Measurements from ENCODE around the gene ASXL3.

ASXL3 gene

GRCh38 chr18:33583901-33584300 is 5.9 kb downstream of the ASXL3 start:
- no peak for DNase-seq

GRCh38 chr18:33584548-33585430 is 6.8 kb downstream of the ASXL3 start:
- no peak for DNase-seq

DNA sequence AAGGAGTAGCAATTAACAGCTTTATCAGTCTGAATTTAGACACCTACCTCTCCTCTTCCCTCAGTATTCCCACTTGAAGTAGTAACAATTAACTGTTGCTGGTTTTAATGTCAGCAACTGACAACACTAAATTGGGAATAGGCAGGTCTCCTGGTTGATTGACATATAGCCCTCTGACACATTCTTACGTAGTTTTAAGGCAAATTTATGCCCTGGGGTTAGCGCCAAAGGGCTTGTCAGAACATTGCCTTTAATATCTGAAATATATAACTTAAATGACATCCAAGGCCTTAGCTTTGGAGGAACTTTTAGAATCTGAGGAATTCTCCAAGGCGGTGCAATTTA is 7.4 kb downstream of the ASXL3 start:
- no peak for DNase-seq

DNA sequence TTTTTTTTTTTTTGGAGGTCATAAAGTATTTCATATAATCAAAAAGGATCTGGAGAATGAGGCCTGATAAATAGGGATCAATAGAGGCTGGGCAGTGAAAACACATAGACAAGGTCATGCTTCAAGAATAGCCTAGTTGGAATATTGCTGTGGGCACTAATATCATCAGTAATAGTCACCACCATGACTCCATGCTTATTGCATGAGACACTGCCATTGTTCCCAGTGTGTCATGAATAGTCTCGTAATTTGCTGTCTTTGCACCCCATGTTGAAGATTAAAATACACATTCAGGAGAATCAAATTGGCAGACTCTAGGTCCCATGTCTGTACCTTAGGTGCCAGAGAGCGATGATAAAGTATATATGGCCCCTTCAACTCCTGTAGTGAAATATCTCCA is 10.3 kb downstream of the ASXL3 start:
- no peak for DNase-seq

- DNase-seq, result no peak
Measured at GRCh38 chr18:33593261-33593660, 15.2 kb downstream of the ASXL3 start.

DNA sequence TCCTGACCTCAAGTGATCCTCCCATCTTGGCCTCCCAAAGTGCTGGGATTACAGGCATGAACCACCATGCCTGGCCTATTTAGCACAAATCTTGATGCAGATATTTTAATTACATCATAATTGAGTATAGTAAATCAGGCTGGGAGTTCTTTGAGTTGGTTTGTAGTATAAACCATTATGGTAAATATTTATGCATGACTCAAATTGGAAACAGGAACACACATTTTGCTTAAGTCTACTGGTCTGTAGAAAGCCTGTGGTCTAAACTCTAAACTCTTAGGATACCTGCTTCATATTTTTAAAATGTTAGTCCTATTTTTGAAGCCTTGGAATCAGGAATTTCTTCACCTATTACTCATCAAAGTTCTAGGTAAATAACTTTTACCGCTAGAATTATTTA is 16.8 kb downstream of the ASXL3 start:
- no peak for DNase-seq

DNA sequence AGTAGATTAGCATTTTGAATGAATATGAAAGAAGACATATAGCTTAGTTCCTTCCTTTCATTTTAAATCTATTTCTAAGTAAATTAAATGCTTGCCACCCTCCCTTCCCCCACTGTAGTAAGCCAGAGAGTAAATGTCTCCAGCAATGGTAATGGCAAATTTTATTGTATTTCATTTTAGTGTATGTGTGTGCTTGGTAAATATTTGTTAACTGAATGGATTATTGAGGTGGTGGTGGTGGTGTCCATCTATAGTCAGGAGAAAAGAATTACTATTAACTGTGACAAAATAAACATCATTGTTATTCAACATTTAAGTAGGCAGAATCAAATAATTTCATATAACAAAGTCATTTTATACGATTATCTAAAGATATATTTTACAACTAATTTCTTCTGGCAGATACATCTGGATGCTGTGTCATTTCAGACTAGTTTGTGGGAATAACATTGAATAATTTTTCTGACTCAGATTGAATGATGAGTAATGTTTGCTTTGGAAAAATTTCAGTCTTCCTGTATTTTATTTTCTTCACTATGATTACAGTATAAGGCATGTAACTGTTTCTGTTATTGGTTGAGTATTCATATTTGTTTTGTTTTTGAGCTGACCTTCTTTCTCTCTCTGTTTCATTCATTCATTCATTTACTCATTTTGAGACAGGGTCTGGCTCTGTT is 18.3 kb downstream of the ASXL3 start:
- DNase-seq, result no peak

DNA sequence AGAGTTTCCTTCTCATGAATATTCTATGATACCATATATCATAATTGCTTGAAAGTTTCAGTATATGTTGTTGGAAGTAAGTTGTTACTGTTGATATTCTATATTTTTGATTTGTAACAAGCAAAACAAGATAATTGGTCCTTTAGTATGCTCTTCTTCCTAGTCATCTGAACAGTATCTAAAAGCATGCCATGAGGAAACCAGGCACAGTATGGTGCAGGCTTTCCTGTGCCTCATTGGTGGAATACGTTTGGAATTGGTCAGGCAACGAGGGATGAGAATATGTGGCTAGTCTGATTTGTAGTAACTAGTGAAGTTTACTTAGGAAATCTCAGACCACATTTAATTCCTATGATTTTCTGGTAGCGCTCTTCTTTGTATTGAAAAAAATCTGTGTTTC is 22.8 kb downstream of the ASXL3 start:
- no peak for DNase-seq

- no peak for DNase-seq
Measured at GRCh38 chr18:33603454-33603853, 25.4 kb downstream of the ASXL3 start.

DNA sequence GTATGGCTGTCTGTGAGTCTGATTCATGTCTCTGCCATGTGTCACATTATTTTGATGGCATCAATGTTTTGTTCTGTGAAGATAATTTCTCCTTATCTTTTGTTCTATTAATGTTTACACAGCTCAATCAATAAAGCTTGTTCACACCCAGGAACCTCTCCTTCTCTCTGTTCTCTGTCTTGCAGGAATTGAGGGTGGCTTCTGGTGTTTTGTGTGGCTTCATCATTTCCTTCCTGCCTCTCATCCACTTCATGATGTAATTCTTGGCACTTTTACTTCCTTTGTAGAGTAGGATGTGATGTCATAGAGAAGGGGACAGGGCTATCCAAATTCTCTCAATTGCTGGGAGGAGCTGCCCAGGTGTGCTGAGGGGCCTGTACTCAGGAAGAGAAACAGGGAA is 27.2 kb downstream of the ASXL3 start:
- DNase-seq, result no peak

DNA sequence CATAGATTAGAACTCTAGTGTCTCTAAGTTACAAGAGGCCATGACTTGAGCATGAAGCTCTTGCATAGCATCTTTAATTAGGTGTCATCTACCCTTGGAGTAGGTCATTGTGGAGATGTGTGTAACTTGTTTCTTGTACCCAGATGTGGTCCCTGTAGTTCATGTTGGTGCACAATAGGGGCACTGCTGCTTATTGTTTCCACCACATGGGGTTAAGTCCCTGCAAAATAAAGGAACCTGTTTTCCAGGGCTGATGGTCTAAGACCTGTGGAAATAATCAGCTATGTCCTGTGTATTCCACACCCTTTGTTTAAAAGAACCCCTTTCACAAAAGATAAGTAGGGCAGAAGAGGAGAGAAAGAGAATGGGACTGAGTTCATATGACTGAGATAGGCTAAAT is 28.6 kb downstream of the ASXL3 start:
- DNase-seq, result no peak

- DNase-seq, result no peak
Measured at GRCh38 chr18:33611525-33612135, 33.6 kb downstream of the ASXL3 start.

DNA sequence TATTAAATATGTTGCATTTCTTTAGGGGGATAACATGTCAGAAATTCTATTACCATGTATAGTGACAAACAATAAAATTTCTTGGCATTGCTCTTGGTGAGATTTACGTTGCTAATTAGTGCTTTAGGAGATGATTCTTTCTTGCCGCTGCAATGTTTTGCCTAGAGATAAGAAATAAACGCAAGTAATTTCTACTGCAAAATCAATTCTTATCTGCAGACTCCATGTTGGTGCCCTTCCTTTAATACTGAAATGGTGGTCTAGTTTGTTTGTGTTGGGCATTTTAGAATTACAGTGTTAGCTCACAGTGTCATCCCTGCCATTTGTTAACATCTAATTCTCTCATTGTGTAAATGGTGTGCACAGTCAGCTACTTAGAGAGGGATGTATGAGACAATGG is 34.6 kb downstream of the ASXL3 start:
- DNase-seq, result no peak

DNA sequence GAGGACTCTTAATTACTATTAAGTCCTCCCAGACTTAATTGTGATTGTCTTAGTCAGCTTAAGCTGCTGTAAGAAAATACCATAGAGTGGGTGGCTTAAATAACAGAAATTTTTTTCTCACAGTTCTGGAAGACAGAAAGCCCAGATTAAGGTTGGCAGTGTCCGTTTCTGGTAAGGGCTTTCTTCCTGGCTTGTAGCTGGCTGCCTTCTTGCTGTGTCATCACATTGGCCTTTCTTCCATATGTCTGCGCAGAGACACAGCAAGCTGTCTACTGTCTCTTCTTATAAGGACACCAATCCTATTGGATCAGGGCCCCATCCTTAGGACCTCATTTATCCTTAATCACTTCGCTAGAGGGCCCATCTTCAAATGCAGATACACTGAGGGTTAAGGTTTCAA is 38.5 kb downstream of the ASXL3 start:
- DNase-seq, result no peak

DNA sequence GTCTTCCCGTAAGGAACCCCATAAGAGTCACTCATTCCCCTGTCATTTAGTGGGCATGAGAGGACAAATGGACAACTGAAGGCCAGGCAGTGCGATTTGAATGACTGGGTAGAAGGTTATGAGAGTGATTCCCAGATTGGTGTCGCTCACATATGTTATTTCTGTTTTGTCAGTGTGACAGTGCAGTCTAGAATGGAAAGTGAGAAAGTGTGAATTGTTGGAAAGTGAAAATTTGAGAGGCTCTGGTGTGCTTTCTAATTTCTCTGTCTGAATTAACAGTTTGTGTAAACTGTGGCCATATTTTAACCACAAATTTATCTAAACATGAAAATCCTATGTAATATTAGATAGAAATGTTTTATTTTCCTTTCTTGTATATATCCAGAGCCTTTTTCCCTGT is 49.1 kb downstream of the ASXL3 start:
- DNase-seq, result no peak

DNA sequence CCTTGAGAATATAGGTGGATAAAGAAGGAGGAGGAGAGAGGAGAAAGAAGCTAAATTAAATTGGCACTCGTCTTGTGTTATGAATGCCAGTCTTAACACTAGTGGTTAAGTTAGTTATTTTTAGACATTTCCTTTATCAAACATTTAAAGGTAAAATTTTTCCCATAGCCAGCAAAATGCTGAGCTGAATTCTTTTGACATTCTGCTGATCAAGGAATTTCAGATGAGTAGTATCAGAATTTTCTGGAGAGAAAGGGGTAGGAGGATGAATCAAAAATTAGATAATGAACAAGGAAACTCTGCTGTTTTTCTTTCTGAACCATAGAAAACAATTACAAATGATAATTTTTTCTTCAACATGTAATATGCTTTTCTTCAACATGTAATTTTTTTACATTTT is 52.5 kb downstream of the ASXL3 start:
- DNase-seq, result no peak

- no peak for DNase-seq
Measured at GRCh38 chr18:33641141-33641540, 63.1 kb downstream of the ASXL3 start.

DNA sequence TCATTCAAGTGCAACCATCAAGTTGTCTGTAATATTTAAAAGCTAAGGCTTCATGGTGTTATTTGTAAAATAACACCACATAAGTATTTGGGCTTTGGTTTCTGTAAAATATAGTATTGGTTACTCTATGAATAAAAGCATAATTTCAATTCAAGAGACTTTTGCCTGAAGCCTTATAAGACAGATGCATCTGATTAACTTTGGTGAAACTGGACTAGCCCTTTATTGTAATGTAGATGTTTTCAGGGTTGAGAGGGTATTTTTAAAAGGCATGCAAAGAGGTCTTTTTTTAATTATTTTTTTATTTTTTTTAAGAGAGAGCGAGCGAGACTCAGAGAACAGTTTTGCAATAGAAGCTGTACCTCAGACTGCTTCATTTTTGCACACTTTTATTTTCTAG is 66.5 kb downstream of the ASXL3 start:
- no peak for DNase-seq

- DNase-seq, result no peak
Measured at GRCh38 chr18:33647365-33647764, 69.3 kb downstream of the ASXL3 start.

- no peak for DNase-seq
Measured at GRCh38 chr18:33652635-33653034, 74.6 kb downstream of the ASXL3 start.

DNA sequence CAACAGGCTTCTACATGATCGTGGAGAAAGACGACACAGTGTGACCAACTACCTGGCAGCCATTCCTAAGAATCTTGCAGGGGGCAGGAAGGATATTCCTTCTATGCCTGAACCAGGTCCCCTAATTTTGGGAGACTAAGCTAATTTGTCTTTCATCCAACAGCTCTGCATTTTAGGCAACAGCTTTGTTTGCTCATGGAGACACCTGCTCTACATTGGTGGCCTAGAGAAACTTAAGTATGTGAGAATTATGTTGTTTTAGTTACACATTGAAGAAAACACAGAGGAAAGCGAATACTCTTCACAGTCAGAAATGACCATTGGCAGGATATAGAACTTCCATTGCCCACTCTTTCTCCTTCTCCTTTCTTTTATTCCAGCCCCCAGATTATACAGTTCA is 75.2 kb downstream of the ASXL3 start:
- no peak for DNase-seq

DNA sequence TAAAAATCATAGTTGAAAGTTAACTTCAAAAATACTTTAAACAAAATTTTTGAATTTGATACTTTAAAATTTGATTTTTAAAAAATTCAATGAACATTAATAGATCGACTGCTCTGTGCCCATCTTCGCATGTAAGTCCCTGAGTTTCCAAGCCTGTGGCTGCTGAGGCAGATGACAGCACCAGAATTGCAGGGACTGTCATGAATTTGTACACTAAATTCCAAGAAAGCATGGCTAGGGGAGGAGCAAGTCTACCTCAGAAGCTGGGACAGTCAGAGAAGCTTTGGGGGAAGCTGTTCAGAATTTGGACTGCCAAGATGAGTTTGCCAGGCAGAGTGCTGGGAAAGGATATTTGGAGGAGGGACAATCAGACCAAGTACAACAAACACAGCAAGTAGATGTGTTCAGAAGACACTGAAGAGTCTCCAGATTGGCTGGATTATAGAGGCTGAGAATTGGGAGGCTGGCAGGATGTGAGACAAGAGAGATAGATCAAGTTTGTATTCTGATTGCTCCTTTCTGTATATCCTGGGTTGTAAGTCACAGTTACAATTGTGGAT is 79.0 kb downstream of the ASXL3 start:
- DNase-seq, result no peak

GRCh38 chr18:33660696-33661310 is 82.8 kb downstream of the ASXL3 start:
- no peak for DNase-seq
